H1 (cell line): Measurements from ENCODE around the gene GNAL. TPM values are rescaled to one million over a fixed set of nuclear protein-coding genes. Genes with fewer than 3 reads are reported as not detected.

Experiments
- NANOG ChIP-seq: IDR thresholded peaks from 2 replicates; pipeline ENCODE4 v1.6.1; 2011; ENCODE audit warnings: low read length, low read depth, mild to moderate bottlenecking, inconsistent platforms; ENCODE audit not compliant: insufficient read depth, poor library complexity, severe bottlenecking
- RNF2 ChIP-seq: fragments of 200-900, 300-1000 bp; sonication (generic); IDR thresholded peaks from 2 replicates; pipeline ENCODE4 v1.7.1; 2016; ENCODE audit warnings: borderline replicate concordance, low read depth, mild to moderate bottlenecking, antibody characterized with exemption, low read length; ENCODE audit not compliant: poor library complexity, severe bottlenecking; ENCODE audit errors: missing control alignments
- polyA plus RNA-seq, 7 experiments: library from polyadenylated mRNA; depleted of rRNA in 3 of 7; stranded (reverse) in 5 of 7; unstranded in 2 of 7; fragments of >200 nt in 5 of 7; fragments of 200-250 nt in 2 of 7; gene quantifications; 1 replicate in 5 of 7; 2 replicates in 1 of 7; 4 replicates in 1 of 7; pipeline versions ENCODE4 v1.2.1 to v1.2.3, GENCODE V29; 2011 to 2013; ENCODE audit warnings: missing spikeins in 2 of 7, mixed read lengths in 2 of 7
- total RNA-seq: library from RNA; stranded (reverse); fragmentation: NEBNext Ultra II Directional; extraction: Animal tissue kit (Norgen Biotek cat#: 25700); gene quantifications from 2 replicates; pipeline ENCODE4 v1.2.1, GENCODE V29; 2021

The GNAL gene
- total and polyA plus RNA-seq, 2 of the 8 experiments (the other 6 are each of a cell fraction or from before 2014, with no cell fraction given), result 13.2 to 18.3 TPM

GRCh38 chr18:11871501-11871900, 182.4 kb downstream of the GNAL start (continued):
- no peak for TF ChIP-seq RNF2
- TF ChIP-seq NANOG, result no peak
